MM.1S (cell line): ENCODE measurements around the gene AGPAT3.

ENCODE experiments used
- DNase-seq: peaks from one replicate; pipeline ENCODE4 v3.0.0-alpha.2; 2015
- H2AFZ ChIP-seq: fragments of 300-600 bp; sonication (generic); 2 replicates; pipeline ENCODE4 v1.6.0; 2016; ENCODE audit warnings: antibody characterized with exemption, low read length
- H3F3A ChIP-seq: fragments of 300-600 bp; sonication (generic); 2 replicates; pipeline ENCODE4 v1.6.1; 2016; ENCODE audit warnings: mild to moderate bottlenecking, antibody characterized with exemption, low read length, moderate library complexity, mixed read lengths; ENCODE audit not compliant: insufficient read depth
- H3K27ac ChIP-seq: fragments of 300-600 bp; sonication (generic); 2 replicates; pipeline ENCODE4 v1.5.1; 2016; ENCODE audit warnings: mild to moderate bottlenecking, low read length
- H3K27me3 ChIP-seq: fragments of 300-600 bp; sonication (generic); replicated peaks from 2 replicates; pipeline ENCODE4 v1.6.0; 2016; ENCODE audit warnings: low read length; ENCODE audit not compliant: insufficient read depth
- H3K36me3 ChIP-seq: fragments of 300-600 bp; sonication (generic); replicated peaks from 2 replicates; pipeline ENCODE4 v1.6.1; 2016; ENCODE audit warnings: mild to moderate bottlenecking, low read length, mixed read lengths; ENCODE audit not compliant: insufficient read depth
- H3K4me1 ChIP-seq: fragments of 300-600 bp; sonication (generic); 2 replicates; pipeline ENCODE4 v1.6.1; 2016; ENCODE audit warnings: low read length, mixed read lengths
- H3K4me2 ChIP-seq: fragments of 300-600 bp; sonication (generic); 2 replicates; pipeline ENCODE4 v1.6.0; 2016; ENCODE audit warnings: low read depth, low read length
- H3K4me3 ChIP-seq: fragments of 300-600 bp; sonication (generic); 2 replicates; pipeline ENCODE4 v1.5.1; 2016; ENCODE audit warnings: low read length, mixed read lengths
- H3K79me2 ChIP-seq: fragments of 300-600 bp; sonication (generic); 2 replicates; pipeline ENCODE4 v1.6.1; 2016; ENCODE audit warnings: mixed run types, low read length, mixed read lengths
- H3K9ac ChIP-seq: fragments of 300-600 bp; sonication (generic); 2 replicates; pipeline ENCODE4 v1.6.1; 2016; ENCODE audit warnings: low read length, mixed read lengths
- H3K9me2 ChIP-seq: fragments of 300-600 bp; sonication (generic); replicated peaks from 2 replicates; pipeline ENCODE4 v1.6.1; 2016; ENCODE audit warnings: mild to moderate bottlenecking, low read length, mixed read lengths; ENCODE audit not compliant: insufficient read depth
- H3K9me3 ChIP-seq: fragments of 300-600 bp; sonication (generic); replicated peaks from 2 replicates; pipeline ENCODE4 v1.6.1; 2016; ENCODE audit warnings: mild to moderate bottlenecking, low read length, mixed read lengths; ENCODE audit not compliant: insufficient read depth
- H4K20me1 ChIP-seq: fragments of 300-600 bp; sonication (generic); 2 replicates; pipeline ENCODE4 v1.6.1; 2016; ENCODE audit warnings: mild to moderate bottlenecking, low read length, moderate library complexity, mixed read lengths; ENCODE audit not compliant: insufficient read depth
- CTCF ChIP-seq: fragments of 300-600 bp; sonication (generic); IDR thresholded peaks from 2 replicates; pipeline ENCODE4 v1.5.1; 2016; ENCODE audit warnings: antibody characterized with exemption, low read length, mixed read lengths
- EZH2 ChIP-seq: fragments of 300-600 bp; sonication (generic); optimal IDR thresholded peaks from 2 replicates; pipeline ENCODE3; 2017; ENCODE audit warnings: low read depth, mild to moderate bottlenecking, antibody characterized with exemption, low read length, mixed read lengths
- EZH2phosphoT487 ChIP-seq: fragments of 300-600 bp; sonication (generic); IDR thresholded peaks from 2 replicates; pipeline ENCODE4 v1.6.1; 2018; ENCODE audit warnings: antibody characterized with exemption, low read length

The AGPAT3 gene

DNA sequence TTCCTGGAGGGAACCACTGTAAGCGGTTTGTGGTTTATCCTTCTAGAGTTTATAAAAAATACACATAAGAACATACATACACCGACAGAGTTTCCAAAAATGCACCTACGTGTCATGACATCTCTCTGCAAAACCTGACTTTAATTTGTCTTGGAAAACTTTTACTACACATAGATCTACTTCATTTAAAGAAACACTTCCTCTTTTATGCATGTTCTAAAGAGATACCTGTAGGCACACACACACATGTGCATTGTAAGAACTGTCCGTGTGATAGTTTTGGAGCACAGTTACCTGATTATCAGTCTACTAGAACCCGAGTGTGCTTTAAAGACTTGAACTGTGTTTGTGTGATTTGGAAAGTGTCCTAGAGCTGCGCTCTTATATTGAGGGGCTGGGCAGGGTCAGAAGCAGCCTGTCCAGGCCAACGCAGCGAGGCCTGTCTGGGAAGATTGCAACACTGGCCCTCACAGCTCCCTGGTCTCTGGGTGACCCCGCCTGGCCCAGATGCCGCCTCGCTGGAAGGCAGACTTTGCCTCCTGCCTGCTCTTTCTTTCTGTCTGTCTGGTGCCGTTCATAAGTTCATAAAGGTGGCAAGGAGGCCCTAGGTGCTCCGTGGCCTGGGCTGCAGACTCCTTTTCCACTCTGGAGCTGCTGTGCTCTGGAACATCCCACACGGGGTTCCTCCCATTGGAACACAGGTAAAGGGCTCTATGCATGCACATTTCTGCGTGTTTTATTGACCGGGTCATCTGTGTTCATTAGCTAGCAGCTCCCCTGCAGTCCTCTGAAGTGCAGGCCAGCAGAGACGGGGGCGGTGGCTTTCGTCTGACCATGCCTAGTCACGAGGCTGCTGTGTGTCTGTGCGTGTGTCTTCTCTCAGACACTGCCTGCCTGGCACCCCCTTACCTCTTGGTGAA lies 46.3 kb downstream of the AGPAT3 start:
- Histone ChIP-seq H3K27ac (no peak overlapping the region), H3K79me2 (peaks cover 92% of the 10 kb centered on the region), H3K9me2 (no peaks in the 10 kb centered on the region), H3K4me2 (no peak overlapping the region), H3K9ac (no peak overlapping the region), H3K4me1 (peaks cover 4% of the 10 kb centered on the region; the same call in 1 of the 2 replicates), H3F3A (peaks cover 7% of the 10 kb centered on the region), H3K36me3 (no peaks in the 10 kb centered on the region), H3K9me3 (no peaks in the 10 kb centered on the region), H3K27me3 (no peaks in the 10 kb centered on the region), H2AFZ (no peak overlapping the region), H3K4me3 (no peak overlapping the region), H4K20me1 (no peaks in the 10 kb centered on the region; the same call in 1 of the 2 replicates)
- no peak for TF ChIP-seq CTCF
- TF ChIP-seq EZH2phosphoT487: no peak
- no peak for TF ChIP-seq EZH2
- no peak for DNase-seq

DNA sequence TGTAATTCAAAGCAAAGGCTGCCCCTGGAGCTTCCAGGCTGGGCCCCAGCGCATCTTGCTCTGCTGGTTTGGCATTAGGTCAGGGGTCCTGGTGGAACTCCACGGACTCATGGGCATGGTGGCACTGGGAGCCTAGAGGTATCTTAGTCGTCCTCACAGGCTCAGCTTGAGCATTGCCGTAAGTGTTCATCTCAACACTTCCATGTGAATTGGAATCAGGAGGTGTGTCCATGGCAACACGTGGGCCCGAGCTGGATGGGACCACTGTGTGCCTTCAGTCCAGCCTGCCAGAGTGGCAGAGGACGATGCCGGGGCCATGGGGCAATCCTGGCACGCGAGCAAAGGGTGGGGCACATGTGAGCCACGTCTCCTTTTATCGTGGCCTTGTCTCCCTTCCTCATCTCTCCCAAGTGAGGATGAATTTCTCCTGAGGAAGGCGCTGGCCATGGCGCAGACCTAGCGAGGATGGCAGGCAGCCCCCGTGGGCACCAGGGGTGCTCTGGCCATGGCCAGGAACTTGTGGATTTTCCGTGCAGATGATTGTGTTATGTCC lies 47.0 kb downstream of the AGPAT3 start:
- no peaks in the 10 kb centered on the region for H3K27me3 ChIP-seq
- peaks cover 4% of the 10 kb centered on the region; the same call in 1 of the 2 replicates for H3K4me1 ChIP-seq
- no peak overlapping the region for H3K4me2 ChIP-seq
- H3F3A ChIP-seq: peaks cover 15% of the 10 kb centered on the region
- H3K9me2 ChIP-seq: no peaks in the 10 kb centered on the region
- no peak overlapping the region for H3K4me3 ChIP-seq
- DNase-seq: no peak
- no peaks in the 10 kb centered on the region for H3K36me3 ChIP-seq
- H3K9me3 ChIP-seq: no peaks in the 10 kb centered on the region
- H3K9ac ChIP-seq: no peak overlapping the region
- no peak overlapping the region for H3K27ac ChIP-seq
- H4K20me1 ChIP-seq: no peaks in the 10 kb centered on the region; the same call in 1 of the 2 replicates
- no peak overlapping the region for H2AFZ ChIP-seq
- TF ChIP-seq EZH2: no peak
- no peak for TF ChIP-seq CTCF
- no peak for TF ChIP-seq EZH2phosphoT487
- peaks cover 92% of the 10 kb centered on the region for H3K79me2 ChIP-seq

DNA sequence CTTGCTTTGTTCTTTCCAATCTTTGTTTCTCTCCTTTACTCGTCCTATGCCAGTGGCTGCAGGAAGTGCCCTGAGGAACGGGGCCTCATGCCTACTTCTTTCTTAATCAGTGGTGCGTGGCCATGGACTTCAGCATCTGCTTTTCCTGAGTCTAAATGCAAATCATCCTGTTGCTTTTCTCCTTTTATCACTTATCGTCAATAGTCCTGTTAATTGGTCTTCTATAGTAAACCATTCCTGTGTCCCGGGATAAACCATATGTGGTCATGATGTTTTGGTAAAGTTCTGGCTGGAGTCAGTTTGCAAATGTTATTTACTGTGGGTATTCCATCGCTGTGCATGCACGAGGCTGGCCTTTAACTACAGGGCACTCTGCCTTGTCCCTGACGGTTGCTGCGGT lies 47.5 kb downstream of the AGPAT3 start:
- no peak overlapping the region for H3K9ac ChIP-seq
- no peak overlapping the region for H3K27ac ChIP-seq
- H3K27me3 ChIP-seq: no peaks in the 10 kb centered on the region
- no peaks in the 10 kb centered on the region; the same call in none of the 2 replicates for H4K20me1 ChIP-seq
- no peak for DNase-seq
- no peaks in the 10 kb centered on the region for H3K36me3 ChIP-seq
- H3K4me1 ChIP-seq: peaks cover 5% of the 10 kb centered on the region
- H3K4me3 ChIP-seq: no peak overlapping the region
- H3K9me3 ChIP-seq: no peaks in the 10 kb centered on the region
- H3K9me2 ChIP-seq: no peaks in the 10 kb centered on the region
- H3K4me2 ChIP-seq: no peak overlapping the region
- peaks cover 20% of the 10 kb centered on the region for H3F3A ChIP-seq
- H3K79me2 ChIP-seq: peaks cover 94% of the 10 kb centered on the region
- TF ChIP-seq EZH2phosphoT487: no peak
- no peak for TF ChIP-seq EZH2
- H2AFZ ChIP-seq: no peak overlapping the region
